ENCODE measurements around the gene LIN9. TPM values are rescaled to one million over a fixed set of nuclear protein-coding genes. Genes with fewer than 3 reads are reported as not detected.
A peak's percentile ranks its signal among the peaks of the same experiment; 100 is the strongest.
"Not testable (repeated sequence)": the region's sequence is repeated elsewhere in the genome, so short reads cannot be mapped to it uniquely, and the experiment has no call there.

LIN9 gene
- total RNA-seq, 1 experiment from 2014 or later, result 12.7 TPM

- DNase-seq (ENCODE audit: low read depth), result no peak
Observed at GRCh38 chr1:226276077-226276682, 32.8 kb downstream of the LIN9 start.

GRCh38 chr1:226274138-226274537, 34.8 kb downstream of the LIN9 start:
- no peak for DNase-seq (ENCODE audit: low read depth)

GRCh38 chr1:226272233-226272902, 36.6 kb downstream of the LIN9 start:
- not testable (repeated sequence) for DNase-seq (ENCODE audit: low read depth)

DNA sequence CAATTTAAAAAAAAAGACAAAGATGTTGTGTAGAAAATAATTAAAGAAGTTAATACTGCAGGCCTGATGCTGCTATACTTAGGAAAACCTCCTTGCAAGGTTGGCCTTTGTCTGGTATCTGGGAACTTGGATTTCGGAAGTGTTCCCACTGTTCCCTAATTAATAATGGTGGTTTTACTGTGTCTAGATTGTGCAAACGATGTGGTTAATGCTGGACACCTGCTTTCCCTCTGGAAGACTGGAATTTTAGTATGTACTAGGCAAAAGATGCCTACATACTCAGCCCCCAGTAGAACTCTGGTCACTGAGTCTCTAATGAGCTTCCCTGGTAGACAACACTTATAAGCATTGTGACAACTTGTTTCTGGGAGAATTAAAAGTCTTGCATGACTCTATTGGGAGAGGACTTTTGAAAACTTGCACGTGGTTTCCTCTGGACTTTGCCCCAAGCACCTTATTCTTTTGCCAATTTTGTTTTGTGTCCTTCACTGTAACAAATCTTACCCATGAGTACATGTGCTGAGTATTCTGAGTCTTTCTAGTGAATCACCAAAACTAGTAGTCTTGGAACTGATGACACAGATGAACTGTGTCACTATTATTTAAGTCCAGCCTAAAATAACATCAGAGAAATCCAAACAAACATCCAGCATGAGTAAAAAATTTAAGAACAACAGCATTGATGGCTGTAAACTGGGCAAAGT, 40.4 kb downstream of the LIN9 start:
- DNase-seq (ENCODE audit: low read depth), result peak; percentile 66

DNA sequence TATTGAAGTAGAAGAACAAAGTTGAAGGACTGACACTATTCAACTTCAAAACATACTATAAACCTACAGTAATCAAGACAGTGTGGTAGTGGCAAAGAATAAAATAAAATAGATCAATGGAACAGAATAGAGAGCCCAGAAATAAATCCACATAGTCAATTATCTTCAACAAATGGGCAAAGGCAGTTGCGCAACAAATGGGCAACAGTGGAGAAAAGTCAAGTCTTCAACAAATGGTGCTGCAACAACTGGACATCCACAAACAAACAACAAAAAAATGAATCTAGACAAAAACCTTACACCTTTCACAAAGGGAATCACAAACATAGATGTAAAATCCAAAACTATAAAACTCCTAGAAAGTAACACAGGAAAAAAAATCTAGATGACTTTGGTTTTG, 47.1 kb downstream of the LIN9 start:
- no peak for DNase-seq (ENCODE audit: low read depth)

- peak; percentile 9 for DNase-seq (ENCODE audit: low read depth)
Observed at GRCh38 chr1:226255380-226255779, 53.6 kb downstream of the LIN9 start.

GRCh38 chr1:226253933-226254332, 55.0 kb downstream of the LIN9 start:
- no peak for DNase-seq (ENCODE audit: low read depth)

GRCh38 chr1:226252841-226253240, 56.1 kb downstream of the LIN9 start:
- DNase-seq (ENCODE audit: low read depth), result not testable (repeated sequence)

DNA sequence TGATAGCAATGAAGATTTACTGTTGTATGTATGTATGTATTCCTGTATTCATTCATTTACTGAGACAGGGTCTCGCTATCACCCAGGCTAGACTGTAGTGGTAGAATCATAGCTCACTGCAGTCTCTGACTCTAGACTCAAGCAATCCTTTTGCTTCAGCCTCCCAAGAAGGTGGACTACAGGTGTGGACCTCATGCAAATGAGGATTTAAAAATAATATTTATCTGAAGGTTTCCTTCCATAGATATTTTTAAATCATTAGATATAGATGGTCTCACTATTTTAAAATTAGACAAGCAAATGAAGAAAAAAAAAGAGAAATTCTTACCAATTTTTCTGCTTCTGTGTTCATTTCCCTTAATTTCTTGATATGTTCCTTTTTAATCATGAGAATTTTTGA, 58.5 kb downstream of the LIN9 start:
- DNase-seq (ENCODE audit: low read depth), result no peak

- DNase-seq (ENCODE audit: low read depth), result no peak
Observed at GRCh38 chr1:226248796-226249195, 60.2 kb downstream of the LIN9 start.

DNA sequence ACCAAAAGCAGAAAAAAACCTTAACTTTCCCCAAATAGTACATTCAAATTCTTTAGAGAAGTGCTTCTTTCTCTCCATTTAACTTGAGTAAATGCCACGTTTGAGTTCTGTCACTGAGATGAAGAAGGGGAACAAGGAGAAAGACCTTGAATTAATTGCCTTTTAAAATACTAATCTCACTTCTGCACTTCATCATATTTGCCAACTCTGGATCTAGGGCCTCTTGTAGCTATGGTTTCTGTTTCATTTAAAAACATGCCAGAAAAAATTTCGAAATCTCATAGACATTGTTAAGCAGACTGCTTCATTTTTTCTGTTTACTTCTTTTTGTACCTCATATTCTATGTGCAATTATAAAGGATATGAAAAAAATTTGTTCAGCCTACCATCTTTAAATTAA, 60.9 kb downstream of the LIN9 start:
- peak; percentile 4 for DNase-seq (ENCODE audit: low read depth)

- DNase-seq (ENCODE audit: low read depth), result no peak
Observed at GRCh38 chr1:226239421-226239820, 69.5 kb downstream of the LIN9 start.

DNA sequence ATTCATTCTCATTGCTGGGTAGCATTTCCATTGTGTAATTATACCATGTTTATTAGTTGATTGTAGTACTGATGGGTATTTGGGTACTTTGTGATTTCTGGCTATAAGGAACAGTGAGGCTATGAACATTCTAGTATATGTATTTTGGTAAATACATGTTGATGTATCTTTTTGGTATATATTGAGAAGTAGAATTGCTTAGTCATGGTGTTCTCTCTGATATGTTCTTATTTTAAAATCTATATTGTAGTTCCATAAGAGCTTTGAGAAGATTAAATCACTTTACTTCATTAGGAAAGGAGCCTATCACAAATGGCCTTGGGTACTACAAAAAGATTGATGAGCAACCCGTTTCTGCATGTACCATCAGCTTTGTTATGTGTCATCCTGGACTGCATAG, 72.1 kb downstream of the LIN9 start:
- no peak for DNase-seq (ENCODE audit: low read depth)

GRCh38 chr1:226233806-226234205, 75.2 kb downstream of the LIN9 start:
- no peak for DNase-seq (ENCODE audit: low read depth)

- no peak for DNase-seq (ENCODE audit: low read depth)
Observed at GRCh38 chr1:226233293-226233692, 75.7 kb downstream of the LIN9 start.

DNA sequence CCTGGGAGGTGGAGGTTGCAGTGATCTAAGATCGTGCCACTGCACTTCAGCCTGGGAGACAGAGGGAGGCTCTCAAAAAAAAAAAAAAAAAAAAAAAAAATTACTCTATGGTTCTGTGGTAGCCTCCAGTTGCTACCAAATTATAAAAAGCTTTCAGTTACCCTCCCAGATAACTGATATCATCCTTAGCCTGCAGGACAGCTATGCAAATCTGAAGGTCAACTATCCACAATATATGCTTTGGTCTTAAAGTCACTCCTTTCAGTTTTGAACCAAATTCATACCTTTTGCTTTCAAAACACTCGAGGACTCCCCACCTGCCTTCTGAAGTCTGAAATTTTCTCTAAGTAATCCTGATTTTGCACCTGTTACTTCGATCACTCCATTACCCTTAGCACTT, 82.4 kb downstream of the LIN9 start:
- no peak for DNase-seq (ENCODE audit: low read depth)

DNA sequence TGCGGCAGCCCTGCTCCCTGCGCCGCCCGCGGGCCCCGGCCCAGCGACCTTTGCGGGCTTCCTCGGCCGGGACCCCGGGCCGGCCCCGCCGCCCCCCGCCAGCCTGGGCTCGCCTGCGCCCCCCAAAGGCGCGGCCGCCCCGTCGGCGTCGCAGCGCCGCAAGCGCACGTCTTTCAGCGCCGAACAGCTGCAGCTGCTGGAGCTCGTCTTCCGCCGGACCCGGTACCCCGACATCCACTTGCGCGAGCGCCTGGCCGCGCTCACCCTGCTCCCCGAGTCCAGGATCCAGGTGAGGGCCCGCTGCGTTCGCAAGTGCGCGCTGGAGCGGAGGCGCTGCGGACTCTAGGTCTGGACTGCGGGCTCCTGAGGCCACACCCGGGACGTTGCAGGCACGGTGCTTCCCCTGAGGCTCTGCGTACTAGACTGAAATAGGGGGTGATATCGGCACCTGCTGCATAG, 85.1 kb downstream of the LIN9 start:
- no peak for DNase-seq (ENCODE audit: low read depth)

DNA sequence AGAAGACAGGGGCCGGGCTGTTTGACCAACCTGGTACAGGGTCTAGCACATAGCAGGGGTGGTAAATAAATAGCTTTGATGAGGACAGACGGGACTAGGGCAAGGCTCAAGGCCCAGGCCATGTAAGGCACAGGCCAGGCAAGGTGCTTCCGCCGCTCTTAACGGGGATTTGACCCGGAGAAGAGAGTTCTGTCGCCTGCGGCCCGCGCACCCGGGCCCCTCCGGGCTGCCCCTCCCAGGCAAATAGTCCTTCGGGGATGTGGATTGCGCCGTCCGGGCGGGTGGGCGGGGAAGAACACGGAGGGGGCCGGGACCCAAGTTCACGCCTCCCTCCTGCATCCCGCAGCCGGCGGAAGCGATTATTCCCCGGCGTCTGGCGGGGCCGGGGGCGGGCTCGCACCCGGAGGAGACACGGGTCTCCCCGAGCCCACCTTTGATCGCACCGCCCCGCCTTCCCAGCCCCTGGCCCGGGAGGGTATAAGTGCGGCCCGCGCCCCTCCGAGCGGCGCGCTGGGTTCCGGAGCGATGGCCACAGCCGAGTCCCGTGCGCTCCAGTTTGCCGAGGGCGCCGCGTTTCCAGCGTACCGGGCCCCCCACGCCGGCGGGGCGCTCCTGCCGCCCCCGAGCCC, 85.7 kb downstream of the LIN9 start, which contains the start of gene MIXL1:
Gene MIXL1 (plus strand): TSS at position 508 of the 629 bp plus-strand sequence. CDS start 18 bp downstream, at position 526.
- DNase-seq (ENCODE audit: low read depth), result no peak

DNA sequence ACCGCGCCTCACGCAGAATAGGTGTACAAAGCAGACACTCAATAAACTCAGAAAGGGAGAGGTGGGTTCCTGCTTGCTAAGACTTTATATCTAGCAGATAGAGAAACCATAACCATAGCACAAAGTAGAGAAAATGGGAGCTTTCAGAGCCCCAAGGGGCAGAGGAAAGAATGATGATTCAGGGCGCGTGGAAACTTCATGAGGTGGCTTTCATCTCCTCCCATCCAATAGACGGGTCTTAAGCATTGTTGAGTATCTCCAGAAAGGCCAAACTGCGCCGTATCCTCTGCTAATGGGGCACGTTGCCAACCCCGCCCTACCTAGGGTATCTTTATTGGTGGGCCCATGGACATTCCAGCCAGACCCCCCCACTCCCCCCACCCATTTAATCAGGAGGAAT, 86.3 kb downstream of the LIN9 start:
- no peak for DNase-seq (ENCODE audit: low read depth)

- no peak for DNase-seq (ENCODE audit: low read depth)
Observed at GRCh38 chr1:226220473-226221189, 88.3 kb downstream of the LIN9 start.

DNA sequence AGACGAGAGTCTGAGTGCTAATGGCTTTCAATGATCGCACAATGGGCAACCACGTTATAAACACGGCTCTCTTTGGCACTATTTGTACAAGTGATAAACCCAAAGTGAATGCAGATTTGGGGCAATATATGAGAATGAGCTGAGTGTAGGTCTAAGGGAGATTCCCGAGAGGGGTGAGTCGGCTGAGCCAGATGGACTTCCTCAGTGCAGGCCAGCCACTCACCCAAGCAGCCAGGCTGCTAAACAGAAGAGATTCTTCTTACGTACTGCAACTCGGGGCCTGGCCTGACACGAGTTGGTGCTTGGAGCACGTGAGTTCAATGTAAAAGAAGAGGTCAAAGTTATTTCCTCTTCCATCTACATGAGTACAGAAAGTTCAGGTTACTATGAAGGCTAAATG, 91.7 kb downstream of the LIN9 start:
- peak; percentile 19 for DNase-seq (ENCODE audit: low read depth)

DNA sequence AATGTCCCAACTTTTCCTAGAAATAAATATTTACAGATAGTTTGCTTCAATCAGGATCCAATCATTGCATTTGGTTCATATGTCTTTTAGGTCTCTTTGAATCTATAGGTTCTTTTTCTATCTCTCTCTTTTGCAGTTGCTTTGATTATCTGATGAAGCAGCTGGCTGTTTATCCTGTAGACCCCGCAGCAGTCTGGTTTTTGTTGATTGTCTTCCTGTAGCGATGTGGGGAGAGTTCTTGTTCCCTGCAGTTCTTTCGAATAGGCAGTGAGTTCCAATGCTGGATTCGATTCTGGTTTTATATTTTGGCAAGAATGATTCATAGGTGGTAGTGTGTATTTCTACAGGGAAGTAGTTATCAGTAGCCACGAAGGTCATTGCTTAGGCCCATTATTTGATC, 92.9 kb downstream of the LIN9 start:
- no peak for DNase-seq (ENCODE audit: low read depth)

Measured in LHCN-M2 (cell line).